Dermis blood vessel endothelial cell (primary cell): Measurements from ENCODE around the gene HMGA1. TPM values are rescaled to one million over a fixed set of nuclear protein-coding genes. Genes with fewer than 3 reads are reported as not detected.

Experiments
- DNase-seq: peaks from one replicate; pipeline ENCODE4 v3.0.0; 2010
- total RNA-seq: library from RNA; depleted of rRNA; stranded (reverse); fragments of >200 nt; gene quantifications from 2 replicates; pipeline ENCODE4 v1.2.3, GENCODE V29; 2014

The HMGA1 gene
- total RNA-seq, 1 donor from 2014 or later = 46.5 TPM

GRCh38 chr6:34223956-34224940, 12.4 kb upstream of the HMGA1 start:
- DNase-seq = peak; percentile 95

- DNase-seq = no peak
Observed at GRCh38 chr6:34225551-34225950, 11.1 kb upstream of the HMGA1 start.

GRCh38 chr6:34226066-34226465, 10.6 kb upstream of the HMGA1 start:
- no peak for DNase-seq

- no peak for DNase-seq
Observed at GRCh38 chr6:34226731-34227586, 9.7 kb upstream of the HMGA1 start.

- no peak for DNase-seq
Observed at GRCh38 chr6:34227761-34228421, 8.8 kb upstream of the HMGA1 start.

GRCh38 chr6:34229877-34230276, 6.8 kb upstream of the HMGA1 start:
- no peak for DNase-seq

GRCh38 chr6:34230653-34231371, 5.9 kb upstream of the HMGA1 start:
- no peak for DNase-seq

- no peak for DNase-seq
Observed at GRCh38 chr6:34231566-34232336, 4.9 kb upstream of the HMGA1 start.

GRCh38 chr6:34232901-34233300, 3.8 kb upstream of the HMGA1 start:
- no peak for DNase-seq

GRCh38 chr6:34233867-34234266, 2.8 kb upstream of the HMGA1 start:
- DNase-seq = no peak

GRCh38 chr6:34234667-34235306, 1.9 kb upstream of the HMGA1 start:
- DNase-seq = no peak

- peak; percentile 82 for DNase-seq
Observed at GRCh38 chr6:34235307-34236130, 1.2 kb upstream of the HMGA1 start.

GRCh38 chr6:34236131-34236442, 586 bp upstream of the HMGA1 start:
- peak; percentile 46 for DNase-seq

GRCh38 chr6:34237316-34237721, 646 bp downstream of the HMGA1 start:
- DNase-seq = no peak

- DNase-seq = peak; percentile 48
Observed at GRCh38 chr6:34237722-34238584, 1.3 kb downstream of the HMGA1 start.

GRCh38 chr6:34238585-34239499, 2.2 kb downstream of the HMGA1 start:
- no peak for DNase-seq

GRCh38 chr6:34239500-34239825, 2.8 kb downstream of the HMGA1 start:
- no peak for DNase-seq

GRCh38 chr6:34239893-34240292, 3.2 kb downstream of the HMGA1 start:
- DNase-seq = no peak
